GM23338 (cell line): Measurements from ENCODE around the gene KAT6B. TPM values are rescaled to one million over a fixed set of nuclear protein-coding genes. Genes with fewer than 3 reads are reported as not detected.

Experiments
- ATAC-seq: fragments of 200-7000 bp; cut with Tn5 transposase; 3 replicates; pipeline ENCODE4 v1.9.1; 2020
- DNase-seq: peaks from one replicate; pipeline ENCODE4 v3.0.0-alpha.2; 2015; ENCODE audit warnings: low spot score
- H2AFZ ChIP-seq: fragments of 200-600 bp; sonication (generic); 2 replicates; pipeline ENCODE4 v1.8.0; 2016; ENCODE audit warnings: antibody characterized with exemption, mild to moderate bottlenecking, moderate library complexity
- H3F3A ChIP-seq: fragments of 200-600 bp; sonication (generic); replicated peaks from 2 replicates; pipeline ENCODE4 v1.8.0; 2017; ENCODE audit warnings: antibody characterized with exemption, mixed run types, low read depth
- H3K27ac ChIP-seq: fragments of 200-600 bp; sonication (generic); 2 replicates; pipeline ENCODE4 v1.6.1; 2016; ENCODE audit warnings: low read depth
- H3K27me3 ChIP-seq: fragments of 200-600 bp; sonication (generic); 2 replicates; pipeline ENCODE4 v1.8.0; 2016; ENCODE audit warnings: mild to moderate bottlenecking, mixed run types, moderate library complexity; ENCODE audit not compliant: insufficient read depth
- H3K36me3 ChIP-seq: fragments of 200-600 bp; sonication (generic); 2 replicates; pipeline ENCODE4 v1.8.0; 2016; ENCODE audit warnings: mild to moderate bottlenecking; ENCODE audit not compliant: insufficient read depth
- H3K4me1 ChIP-seq: fragments of 200-600 bp; sonication (generic); 2 replicates; pipeline ENCODE4 v1.8.0; 2016; ENCODE audit warnings: mild to moderate bottlenecking, moderate library complexity; ENCODE audit not compliant: insufficient read depth
- H3K4me2 ChIP-seq: fragments of 200-600 bp; sonication (generic); 2 replicates; pipeline ENCODE4 v1.7.1; 2017; ENCODE audit warnings: mixed run types
- H3K4me3 ChIP-seq: fragments of 200-600 bp; sonication (generic); 2 replicates; pipeline ENCODE4 v1.6.1; 2016; ENCODE audit warnings: mixed run types
- H3K79me2 ChIP-seq: fragments of 200-600 bp; sonication (generic); replicated peaks from 2 replicates; pipeline ENCODE4 v1.8.0; 2017; ENCODE audit warnings: mild to moderate bottlenecking; ENCODE audit not compliant: insufficient read depth
- H3K9me2 ChIP-seq: fragments of 200-600 bp; sonication (generic); 2 replicates; pipeline ENCODE4 v1.8.0; 2017; ENCODE audit not compliant: insufficient read depth
- H4K20me1 ChIP-seq: fragments of 200-600 bp; sonication (generic); replicated peaks from 2 replicates; pipeline ENCODE4 v1.8.0; 2017; ENCODE audit warnings: mild to moderate bottlenecking; ENCODE audit not compliant: insufficient read depth
- H3K27ac Mint-ChIP-seq: 2 replicates; pipeline ENCODE4 v1.8.0; 2020; ENCODE audit warnings: inconsistent platforms, mild to moderate bottlenecking, moderate library complexity, mixed read lengths
- H3K27me3 Mint-ChIP-seq: 3 replicates; pipeline ENCODE4 v1.8.0; 2022; ENCODE audit warnings: low read depth, mild to moderate bottlenecking, moderate library complexity, mixed read lengths, inconsistent platforms; ENCODE audit not compliant: insufficient read depth, poor library complexity
- H3K36me3 Mint-ChIP-seq: 3 replicates; pipeline ENCODE4 v1.8.0; 2021; ENCODE audit warnings: low read depth, mild to moderate bottlenecking, inconsistent platforms, moderate library complexity, mixed read lengths
- H3K4me1 Mint-ChIP-seq: 3 replicates; pipeline ENCODE4 v1.8.0; 2020; ENCODE audit warnings: mild to moderate bottlenecking, inconsistent platforms, mixed read lengths
- H3K4me3 Mint-ChIP-seq: 3 replicates; pipeline ENCODE4 v1.8.0; 2021; ENCODE audit warnings: moderate library complexity, mild to moderate bottlenecking, inconsistent platforms, mixed read lengths
- H3K9me3 Mint-ChIP-seq: 3 replicates; pipeline ENCODE4 v1.8.0; 2020; ENCODE audit warnings: moderate library complexity, mild to moderate bottlenecking, inconsistent platforms, mixed read lengths
- CREB1 ChIP-seq: fragments of 250-450 bp; sonication (Bioruptor Pico); IDR thresholded peaks from 2 replicates; pipeline ENCODE4 v1.5.0; 2020; ENCODE audit warnings: low read depth, mild to moderate bottlenecking, moderate library complexity
- EZH2 ChIP-seq: fragments of 200-600 bp; sonication (generic); IDR thresholded peaks from one replicate; pipeline ENCODE4 v1.8.0; 2017; ENCODE audit warnings: antibody characterized with exemption, mild to moderate bottlenecking, low read depth; ENCODE audit not compliant: unreplicated experiment
- EZH2phosphoT487 ChIP-seq: fragments of 200-600 bp; sonication (generic); IDR thresholded peaks from one replicate; pipeline ENCODE4 v1.8.1; 2018; ENCODE audit warnings: antibody characterized with exemption; ENCODE audit not compliant: unreplicated experiment
- JUNB ChIP-seq: IDR thresholded peaks from one replicate; pipeline ENCODE4 v1.6.1; 2016; ENCODE audit warnings: antibody characterized with exemption; ENCODE audit not compliant: unreplicated experiment
- NANOG ChIP-seq: IDR thresholded peaks from 2 replicates; pipeline ENCODE4 v1.6.1; 2016; ENCODE audit warnings: antibody characterized with exemption, borderline replicate concordance
- POLR2AphosphoS5 ChIP-seq: IDR thresholded peaks from 2 replicates; pipeline ENCODE4 v1.6.1; 2016; ENCODE audit warnings: antibody characterized with exemption, low read depth
- STAT1 ChIP-seq: IDR thresholded peaks from one replicate; pipeline ENCODE4 v1.6.1; 2016; ENCODE audit warnings: antibody characterized with exemption; ENCODE audit not compliant: unreplicated experiment
- ZNF114 ChIP-seq: fragments of 250-450 bp; sonication (Bioruptor Pico); IDR thresholded peaks from 2 replicates; pipeline ENCODE4 v1.5.0; 2020; ENCODE audit warnings: mild to moderate bottlenecking, moderate library complexity
- ZNF331 ChIP-seq: fragments of 250-450 bp; sonication (Bioruptor Pico); IDR thresholded peaks from 2 replicates; pipeline ENCODE4 v1.5.0; 2020; ENCODE audit warnings: low read depth, mild to moderate bottlenecking, moderate library complexity
- polyA plus RNA-seq: library from polyadenylated mRNA; unstranded; fragments of >200 nt; fragmentation: Nextera tagmentation; extraction: Ambion mirVana; gene quantifications from 2 replicates; pipeline ENCODE4 v1.2.1, GENCODE V29; 2016
- total RNA-seq: library from RNA; depleted of rRNA; stranded (reverse); fragments of >200 nt; shearing (Covaris generic); gene quantifications from 2 replicates; pipeline ENCODE4 v1.2.3, GENCODE V29; 2014
- TF ChIP-seq, protein P1 (sequence below): fragments of 250-450 bp; sonication (Bioruptor Pico); IDR thresholded peaks from 2 replicates; pipeline ENCODE4 v1.5.0; 2020; ENCODE audit warnings: mild to moderate bottlenecking, moderate library complexity
- TF ChIP-seq, protein P2 (sequence below): IDR thresholded peaks from one replicate; pipeline ENCODE4 v1.6.1; 2018; ENCODE audit warnings: antibody characterized with exemption; ENCODE audit not compliant: unreplicated experiment
- TF ChIP-seq, protein P3 (sequence below), 2 experiments: fragments of 200-600 bp in 1 of 2; sonication (generic) in 1 of 2; conservative IDR thresholded peaks; 2 replicates each; pipeline versions ENCODE4 v1.5.1 to v1.6.1; 2016 to 2017; ENCODE audit warnings: antibody characterized with exemption in 2 of 2, low read depth in 2 of 2, mild to moderate bottlenecking in 2 of 2, moderate library complexity in 1 of 2
- TF ChIP-seq, protein P4 (sequence below): IDR thresholded peaks from 2 replicates; pipeline ENCODE4 v1.6.1; 2016; ENCODE audit warnings: antibody characterized with exemption

The KAT6B gene
- total and polyA plus RNA-seq, 2 experiments from 2014 or later, result 21.3 to 31.4 TPM

DNA sequence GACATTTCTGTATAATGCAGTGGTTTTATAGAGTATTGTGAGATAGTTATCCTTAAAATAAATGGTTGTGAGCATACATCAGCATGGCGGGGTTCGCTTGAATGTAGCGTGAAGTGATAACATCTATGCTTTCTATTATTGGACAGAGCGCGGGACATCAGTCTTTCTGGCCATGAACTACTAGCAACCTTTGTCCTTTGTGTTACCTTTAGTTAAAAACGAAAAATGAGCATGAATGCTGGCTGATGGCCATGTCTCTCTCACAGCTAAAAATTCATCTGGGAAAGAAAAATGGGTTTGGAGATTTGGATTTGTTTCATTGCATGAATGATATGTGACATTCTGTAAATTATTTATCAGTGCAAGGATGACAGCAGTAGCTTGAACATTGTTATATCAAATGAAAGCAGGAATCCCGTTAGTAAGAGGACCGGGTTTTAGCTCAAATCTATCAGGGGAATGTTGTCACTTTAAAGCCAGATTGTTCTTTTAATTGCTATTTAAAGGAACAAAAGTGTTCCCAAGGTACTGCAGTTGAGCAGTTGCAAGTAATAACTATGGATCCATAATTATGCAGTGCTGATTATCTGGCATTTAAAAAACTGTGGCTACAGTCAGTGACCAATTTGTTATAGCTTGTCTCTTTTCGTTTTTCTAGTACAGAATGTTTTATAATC is 131.0 kb downstream of the KAT6B start:
- H3K4me3 Mint-ChIP-seq, result no peak overlapping the region
- Histone ChIP-seq H3K4me3 (no peak overlapping the region), H3K27me3 (no peaks in the 10 kb centered on the region), H3F3A (no peaks in the 10 kb centered on the region), H3K4me1 (no peaks in the 10 kb centered on the region), H3K9me2 (no peaks in the 10 kb centered on the region), H3K27ac (no peak overlapping the region), H3K36me3 (no peaks in the 10 kb centered on the region), H2AFZ (no peak overlapping the region), H3K4me2 (no peak overlapping the region), H4K20me1 (no peaks in the 10 kb centered on the region), H3K79me2 (peaks cover 15% of the 10 kb centered on the region)
- DNase-seq, result no peak
- H3K27me3 Mint-ChIP-seq, result peaks cover 4% of the 10 kb centered on the region
- H3K9me3 Mint-ChIP-seq, result no peaks in the 10 kb centered on the region
- peaks cover 5% of the 10 kb centered on the region; the same call in 2 of the 3 replicates for H3K4me1 Mint-ChIP-seq
- no peak for ATAC-seq
- H3K27ac Mint-ChIP-seq, result no peak overlapping the region
- TF ChIP-seq ZNF114 (CRISPR knock-in tag) (no peak), JUNB (no peak), POLR2AphosphoS5 (no peak), STAT1 (no peak), ZNF331 (CRISPR knock-in tag) (no peak), EZH2phosphoT487 (no peak), NANOG (no peak), EZH2 (no peak), CREB1 (no peak)
- TF ChIP-seq, protein P1, sequence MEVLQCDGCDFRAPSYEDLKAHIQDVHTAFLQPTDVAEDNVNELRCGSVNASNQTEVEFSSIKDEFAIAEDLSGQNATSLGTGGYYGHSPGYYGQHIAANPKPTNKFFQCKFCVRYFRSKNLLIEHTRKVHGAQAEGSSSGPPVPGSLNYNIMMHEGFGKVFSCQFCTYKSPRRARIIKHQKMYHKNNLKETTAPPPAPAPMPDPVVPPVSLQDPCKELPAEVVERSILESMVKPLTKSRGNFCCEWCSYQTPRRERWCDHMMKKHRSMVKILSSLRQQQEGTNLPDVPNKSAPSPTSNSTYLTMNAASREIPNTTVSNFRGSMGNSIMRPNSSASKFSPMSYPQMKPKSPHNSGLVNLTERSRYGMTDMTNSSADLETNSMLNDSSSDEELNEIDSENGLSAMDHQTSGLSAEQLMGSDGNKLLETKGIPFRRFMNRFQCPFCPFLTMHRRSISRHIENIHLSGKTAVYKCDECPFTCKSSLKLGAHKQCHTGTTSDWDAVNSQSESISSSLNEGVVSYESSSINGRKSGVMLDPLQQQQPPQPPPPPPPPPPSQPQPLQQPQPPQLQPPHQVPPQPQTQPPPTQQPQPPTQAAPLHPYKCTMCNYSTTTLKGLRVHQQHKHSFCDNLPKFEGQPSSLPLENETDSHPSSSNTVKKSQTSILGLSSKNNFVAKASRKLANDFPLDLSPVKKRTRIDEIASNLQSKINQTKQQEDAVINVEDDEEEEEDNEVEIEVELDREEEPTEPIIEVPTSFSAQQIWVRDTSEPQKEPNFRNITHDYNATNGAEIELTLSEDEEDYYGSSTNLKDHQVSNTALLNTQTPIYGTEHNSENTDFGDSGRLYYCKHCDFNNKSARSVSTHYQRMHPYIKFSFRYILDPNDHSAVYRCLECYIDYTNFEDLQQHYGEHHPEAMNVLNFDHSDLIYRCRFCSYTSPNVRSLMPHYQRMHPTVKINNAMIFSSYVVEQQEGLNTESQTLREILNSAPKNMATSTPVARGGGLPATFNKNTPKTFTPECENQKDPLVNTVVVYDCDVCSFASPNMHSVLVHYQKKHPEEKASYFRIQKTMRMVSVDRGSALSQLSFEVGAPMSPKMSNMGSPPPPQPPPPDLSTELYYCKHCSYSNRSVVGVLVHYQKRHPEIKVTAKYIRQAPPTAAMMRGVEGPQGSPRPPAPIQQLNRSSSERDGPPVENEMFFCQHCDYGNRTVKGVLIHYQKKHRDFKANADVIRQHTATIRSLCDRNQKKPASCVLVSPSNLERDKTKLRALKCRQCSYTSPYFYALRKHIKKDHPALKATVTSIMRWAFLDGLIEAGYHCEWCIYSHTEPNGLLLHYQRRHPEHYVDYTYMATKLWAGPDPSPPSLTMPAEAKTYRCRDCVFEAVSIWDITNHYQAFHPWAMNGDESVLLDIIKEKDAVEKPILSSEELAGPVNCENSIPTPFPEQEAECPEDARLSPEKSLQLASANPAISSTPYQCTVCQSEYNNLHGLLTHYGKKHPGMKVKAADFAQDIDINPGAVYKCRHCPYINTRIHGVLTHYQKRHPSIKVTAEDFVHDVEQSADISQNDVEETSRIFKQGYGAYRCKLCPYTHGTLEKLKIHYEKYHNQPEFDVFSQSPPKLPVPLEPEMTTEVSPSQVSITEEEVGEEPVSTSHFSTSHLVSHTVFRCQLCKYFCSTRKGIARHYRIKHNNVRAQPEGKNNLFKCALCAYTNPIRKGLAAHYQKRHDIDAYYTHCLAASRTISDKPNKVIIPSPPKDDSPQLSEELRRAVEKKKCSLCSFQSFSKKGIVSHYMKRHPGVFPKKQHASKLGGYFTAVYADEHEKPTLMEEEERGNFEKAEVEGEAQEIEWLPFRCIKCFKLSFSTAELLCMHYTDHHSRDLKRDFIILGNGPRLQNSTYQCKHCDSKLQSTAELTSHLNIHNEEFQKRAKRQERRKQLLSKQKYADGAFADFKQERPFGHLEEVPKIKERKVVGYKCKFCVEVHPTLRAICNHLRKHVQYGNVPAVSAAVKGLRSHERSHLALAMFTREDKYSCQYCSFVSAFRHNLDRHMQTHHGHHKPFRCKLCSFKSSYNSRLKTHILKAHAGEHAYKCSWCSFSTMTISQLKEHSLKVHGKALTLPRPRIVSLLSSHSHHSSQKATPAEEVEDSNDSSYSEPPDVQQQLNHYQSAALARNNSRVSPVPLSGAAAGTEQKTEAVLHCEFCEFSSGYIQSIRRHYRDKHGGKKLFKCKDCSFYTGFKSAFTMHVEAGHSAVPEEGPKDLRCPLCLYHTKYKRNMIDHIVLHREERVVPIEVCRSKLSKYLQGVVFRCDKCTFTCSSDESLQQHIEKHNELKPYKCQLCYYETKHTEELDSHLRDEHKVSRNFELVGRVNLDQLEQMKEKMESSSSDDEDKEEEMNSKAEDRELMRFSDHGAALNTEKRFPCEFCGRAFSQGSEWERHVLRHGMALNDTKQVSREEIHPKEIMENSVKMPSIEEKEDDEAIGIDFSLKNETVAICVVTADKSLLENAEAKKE, result no peak
- TF ChIP-seq, protein P2, sequence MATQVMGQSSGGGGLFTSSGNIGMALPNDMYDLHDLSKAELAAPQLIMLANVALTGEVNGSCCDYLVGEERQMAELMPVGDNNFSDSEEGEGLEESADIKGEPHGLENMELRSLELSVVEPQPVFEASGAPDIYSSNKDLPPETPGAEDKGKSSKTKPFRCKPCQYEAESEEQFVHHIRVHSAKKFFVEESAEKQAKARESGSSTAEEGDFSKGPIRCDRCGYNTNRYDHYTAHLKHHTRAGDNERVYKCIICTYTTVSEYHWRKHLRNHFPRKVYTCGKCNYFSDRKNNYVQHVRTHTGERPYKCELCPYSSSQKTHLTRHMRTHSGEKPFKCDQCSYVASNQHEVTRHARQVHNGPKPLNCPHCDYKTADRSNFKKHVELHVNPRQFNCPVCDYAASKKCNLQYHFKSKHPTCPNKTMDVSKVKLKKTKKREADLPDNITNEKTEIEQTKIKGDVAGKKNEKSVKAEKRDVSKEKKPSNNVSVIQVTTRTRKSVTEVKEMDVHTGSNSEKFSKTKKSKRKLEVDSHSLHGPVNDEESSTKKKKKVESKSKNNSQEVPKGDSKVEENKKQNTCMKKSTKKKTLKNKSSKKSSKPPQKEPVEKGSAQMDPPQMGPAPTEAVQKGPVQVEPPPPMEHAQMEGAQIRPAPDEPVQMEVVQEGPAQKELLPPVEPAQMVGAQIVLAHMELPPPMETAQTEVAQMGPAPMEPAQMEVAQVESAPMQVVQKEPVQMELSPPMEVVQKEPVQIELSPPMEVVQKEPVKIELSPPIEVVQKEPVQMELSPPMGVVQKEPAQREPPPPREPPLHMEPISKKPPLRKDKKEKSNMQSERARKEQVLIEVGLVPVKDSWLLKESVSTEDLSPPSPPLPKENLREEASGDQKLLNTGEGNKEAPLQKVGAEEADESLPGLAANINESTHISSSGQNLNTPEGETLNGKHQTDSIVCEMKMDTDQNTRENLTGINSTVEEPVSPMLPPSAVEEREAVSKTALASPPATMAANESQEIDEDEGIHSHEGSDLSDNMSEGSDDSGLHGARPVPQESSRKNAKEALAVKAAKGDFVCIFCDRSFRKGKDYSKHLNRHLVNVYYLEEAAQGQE, result no peak
- TF ChIP-seq, protein P3, sequence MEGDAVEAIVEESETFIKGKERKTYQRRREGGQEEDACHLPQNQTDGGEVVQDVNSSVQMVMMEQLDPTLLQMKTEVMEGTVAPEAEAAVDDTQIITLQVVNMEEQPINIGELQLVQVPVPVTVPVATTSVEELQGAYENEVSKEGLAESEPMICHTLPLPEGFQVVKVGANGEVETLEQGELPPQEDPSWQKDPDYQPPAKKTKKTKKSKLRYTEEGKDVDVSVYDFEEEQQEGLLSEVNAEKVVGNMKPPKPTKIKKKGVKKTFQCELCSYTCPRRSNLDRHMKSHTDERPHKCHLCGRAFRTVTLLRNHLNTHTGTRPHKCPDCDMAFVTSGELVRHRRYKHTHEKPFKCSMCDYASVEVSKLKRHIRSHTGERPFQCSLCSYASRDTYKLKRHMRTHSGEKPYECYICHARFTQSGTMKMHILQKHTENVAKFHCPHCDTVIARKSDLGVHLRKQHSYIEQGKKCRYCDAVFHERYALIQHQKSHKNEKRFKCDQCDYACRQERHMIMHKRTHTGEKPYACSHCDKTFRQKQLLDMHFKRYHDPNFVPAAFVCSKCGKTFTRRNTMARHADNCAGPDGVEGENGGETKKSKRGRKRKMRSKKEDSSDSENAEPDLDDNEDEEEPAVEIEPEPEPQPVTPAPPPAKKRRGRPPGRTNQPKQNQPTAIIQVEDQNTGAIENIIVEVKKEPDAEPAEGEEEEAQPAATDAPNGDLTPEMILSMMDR (conservative IDR thresholded peaks at IDR 0.05; ENCODE audit: low read depth in 2 of 2), result no peak
- TF ChIP-seq, protein P4, sequence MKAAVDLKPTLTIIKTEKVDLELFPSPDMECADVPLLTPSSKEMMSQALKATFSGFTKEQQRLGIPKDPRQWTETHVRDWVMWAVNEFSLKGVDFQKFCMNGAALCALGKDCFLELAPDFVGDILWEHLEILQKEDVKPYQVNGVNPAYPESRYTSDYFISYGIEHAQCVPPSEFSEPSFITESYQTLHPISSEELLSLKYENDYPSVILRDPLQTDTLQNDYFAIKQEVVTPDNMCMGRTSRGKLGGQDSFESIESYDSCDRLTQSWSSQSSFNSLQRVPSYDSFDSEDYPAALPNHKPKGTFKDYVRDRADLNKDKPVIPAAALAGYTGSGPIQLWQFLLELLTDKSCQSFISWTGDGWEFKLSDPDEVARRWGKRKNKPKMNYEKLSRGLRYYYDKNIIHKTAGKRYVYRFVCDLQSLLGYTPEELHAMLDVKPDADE, result no peak
- no peaks in the 10 kb centered on the region for H3K36me3 Mint-ChIP-seq
